HG02678 (cell line): Measurements from ENCODE around the gene MUSTN1.

Experiments
- ATAC-seq: cut with Tn5 transposase; IDR thresholded peaks from one replicate; pipeline ENCODE4 v1.9.1; 2021; ENCODE audit warnings: mild to moderate bottlenecking, moderate library complexity; ENCODE audit not compliant: unreplicated experiment

Gene MUSTN1

GRCh38 chr3:52787672-52788625 lies 46.9 kb downstream of the MUSTN1 start:
- no peak for ATAC-seq

GRCh38 chr3:52787246-52787645 lies 47.6 kb downstream of the MUSTN1 start:
- no peak for ATAC-seq

- ATAC-seq: no peak
Measured at GRCh38 chr3:52786330-52787215, 48.2 kb downstream of the MUSTN1 start.

GRCh38 chr3:52784931-52785590 lies 49.8 kb downstream of the MUSTN1 start:
- no peak for ATAC-seq

GRCh38 chr3:52784021-52784621 lies 50.7 kb downstream of the MUSTN1 start:
- ATAC-seq: no peak

- no peak for ATAC-seq
Measured at GRCh38 chr3:52783211-52783555, 51.6 kb downstream of the MUSTN1 start.
